Endodermal cell (in vitro differentiated cells): ENCODE measurements around the gene CHRD. TPM values are rescaled to one million over a fixed set of nuclear protein-coding genes. Genes with fewer than 3 reads are reported as not detected.

Source experiments
- DNase-seq: peaks from one replicate; pipeline ENCODE4 v3.0.0-alpha.2; 2017
- H3K27ac ChIP-seq: 2 replicates; pipeline ENCODE4 v1.5.1; 2013; ENCODE audit warnings: mild to moderate bottlenecking, low read depth, low read length, moderate library complexity
- H3K27me3 ChIP-seq: 2 replicates; pipeline ENCODE4 v1.6.1; 2013; ENCODE audit warnings: mild to moderate bottlenecking, low read length, moderate library complexity; ENCODE audit not compliant: insufficient read depth, control insufficient read depth, poor library complexity, severe bottlenecking
- H3K36me3 ChIP-seq: 2 replicates; pipeline ENCODE4 v1.7.0; 2013; ENCODE audit warnings: mild to moderate bottlenecking, low read length, moderate library complexity; ENCODE audit not compliant: control insufficient read depth, insufficient read depth
- H3K4me1 ChIP-seq: one replicate; pipeline ENCODE4 v1.7.0; 2013; ENCODE audit warnings: low read length; ENCODE audit not compliant: control insufficient read depth, insufficient read depth
- H3K4me3 ChIP-seq: 2 replicates; pipeline ENCODE4 v1.5.1; 2013; ENCODE audit warnings: mild to moderate bottlenecking, low read length, moderate library complexity
- H3K9ac ChIP-seq: 2 replicates; pipeline ENCODE4 v1.6.1; 2013; ENCODE audit warnings: mild to moderate bottlenecking, low read length, moderate library complexity; ENCODE audit not compliant: poor library complexity, severe bottlenecking; ENCODE audit errors: extremely low read depth
- H3K9me3 ChIP-seq: 2 replicates; pipeline ENCODE4 v1.6.1; 2013; ENCODE audit warnings: mild to moderate bottlenecking, low read length, moderate library complexity; ENCODE audit not compliant: control insufficient read depth
- H3K27ac Mint-ChIP-seq: 2 replicates; pipeline ENCODE4 v1.8.0; 2020; ENCODE audit warnings: mixed read lengths
- H3K27me3 Mint-ChIP-seq: 2 replicates; pipeline ENCODE4 v1.8.0; 2021; ENCODE audit warnings: mild to moderate bottlenecking, mixed read lengths; ENCODE audit not compliant: insufficient read depth
- H3K36me3 Mint-ChIP-seq: 2 replicates; pipeline ENCODE4 v1.8.0; 2020; ENCODE audit warnings: low read depth, mixed read lengths
- H3K4me1 Mint-ChIP-seq: 2 replicates; pipeline ENCODE4 v1.8.0; 2020; ENCODE audit warnings: mixed read lengths
- H3K4me3 Mint-ChIP-seq: 2 replicates; pipeline ENCODE4 v1.8.0; 2020; ENCODE audit warnings: mild to moderate bottlenecking, moderate library complexity, mixed read lengths
- H3K9me3 Mint-ChIP-seq: 2 replicates; pipeline ENCODE4 v1.8.0; 2020; ENCODE audit warnings: mild to moderate bottlenecking, mixed read lengths
- CTCF ChIP-seq: fragments of 200-600 bp; sonication (generic); conservative IDR thresholded peaks from 2 replicates; pipeline ENCODE4 v1.5.0; 2021; ENCODE audit warnings: antibody characterized with exemption, mild to moderate bottlenecking
- WGBS, 2 experiments: methylation state at CpG; one replicate each; pipeline versions ENCODE4 v1.1.5 to v1.1.7; 2013; ENCODE audit warnings: missing lambda C conversion rate in 2 of 2, mixed read lengths in 1 of 2; ENCODE audit not compliant: insufficient coverage in 1 of 2, insufficient read length in 1 of 2; 5-methylcytosine and 5-hydroxymethylcytosine counted together
- total RNA-seq, 2 donors: library from RNA; stranded (reverse); fragmentation: NEBNext Ultra II Directional in 1 of 2; extraction: Animal tissue kit (Norgen Biotek cat#: 25700) in 1 of 2; gene quantifications; 2 replicates in 1 of 2; 3 replicates in 1 of 2; pipeline ENCODE4 v1.2.1, GENCODE V29; 2021

CHRD gene
- total RNA-seq, 2 donors from 2014 or later, result 5.0 to 17.4 TPM

DNA sequence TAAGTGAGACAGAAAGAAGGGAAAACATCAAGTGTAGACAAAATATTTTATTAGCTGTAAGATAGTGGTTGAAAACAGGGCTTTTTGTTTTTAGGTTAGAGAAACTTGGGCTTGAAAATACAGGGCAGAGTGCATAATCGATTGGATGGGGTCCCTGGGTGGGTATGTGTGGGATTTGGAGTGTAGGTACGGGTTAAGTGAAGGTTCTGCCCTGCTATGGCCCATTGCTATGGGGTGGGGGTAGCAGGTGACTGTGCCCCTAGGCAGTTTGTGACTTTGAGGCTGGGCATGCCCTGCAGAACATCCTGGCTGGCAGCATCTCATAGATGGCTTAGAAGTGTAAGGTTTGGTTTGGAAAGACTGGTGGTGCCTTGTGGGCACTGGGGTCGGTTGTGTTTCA lies 46.2 kb upstream of the CHRD start:
- H3K27ac ChIP-seq, result no peak overlapping the region
- no peaks in the 10 kb centered on the region for H3K27me3 ChIP-seq
- Mint-ChIP-seq H3K9me3 (no peaks in the 10 kb centered on the region), H3K36me3 (peaks cover 59% of the 10 kb centered on the region), H3K4me1 (peaks cover 9% of the 10 kb centered on the region), H3K27me3 (peaks cover 4% of the 10 kb centered on the region), H3K27ac (peak overlapping the region; percentile 83), H3K4me3 (no peak overlapping the region)
- H3K4me3 ChIP-seq, result no peak overlapping the region
- peaks cover 65% of the 10 kb centered on the region for H3K36me3 ChIP-seq
- no peak for DNase-seq
- H3K9me3 ChIP-seq, result no peaks in the 10 kb centered on the region
- H3K4me1 ChIP-seq, result no peaks in the 10 kb centered on the region
- H3K9ac ChIP-seq, result no peak overlapping the region
- no peak for TF ChIP-seq CTCF
- 83 to 93% methylated on average over 2 to 3 of the region's 3 CpGs for WGBS, 2 experiments

GRCh38 chr3:184334470-184335158 lies 45.2 kb upstream of the CHRD start:
- TF ChIP-seq CTCF, result no peak
- Histone ChIP-seq H3K9ac (no peak overlapping the region), H3K4me3 (no peak overlapping the region), H3K36me3 (peaks cover 56% of the 10 kb centered on the region), H3K27me3 (no peaks in the 10 kb centered on the region), H3K9me3 (no peaks in the 10 kb centered on the region), H3K4me1 (no peaks in the 10 kb centered on the region), H3K27ac (no peak overlapping the region)
- no peak overlapping the region for H3K4me3 Mint-ChIP-seq
- peaks cover 9% of the 10 kb centered on the region for H3K4me1 Mint-ChIP-seq
- H3K27me3 Mint-ChIP-seq, result peaks cover 4% of the 10 kb centered on the region
- H3K36me3 Mint-ChIP-seq, result peaks cover 51% of the 10 kb centered on the region
- WGBS, 2 experiments, result 91 to 92% methylated on average over 7 to 14 of the region's 15 CpGs
- peak overlapping the region; percentile 91 for H3K27ac Mint-ChIP-seq
- no peak for DNase-seq
- no peaks in the 10 kb centered on the region for H3K9me3 Mint-ChIP-seq

DNA sequence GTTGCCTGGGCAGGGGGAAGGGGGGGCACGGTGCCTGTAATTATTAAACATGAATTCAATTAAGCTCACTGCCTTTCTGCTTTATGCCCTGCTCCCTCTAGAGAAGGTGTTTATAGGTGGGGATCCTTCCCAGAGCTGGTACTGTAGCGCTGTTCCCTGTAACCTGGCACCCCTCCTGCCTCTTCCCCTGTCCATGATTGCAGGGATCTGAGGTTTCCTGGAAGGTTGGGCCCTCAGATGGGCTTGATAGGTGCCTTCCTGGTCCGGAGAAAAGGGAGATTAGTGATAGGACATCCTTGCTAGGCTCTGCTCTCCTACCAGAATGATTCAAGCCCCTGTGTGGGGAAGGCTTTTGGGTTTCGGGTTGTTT lies 44.6 kb upstream of the CHRD start:
- no peaks in the 10 kb centered on the region for H3K9me3 Mint-ChIP-seq
- WGBS, 2 experiments, result 20 to 73% methylated on average over 1 to 3 of the region's 4 CpGs

More for the DNA sequence above, 44.6 kb upstream of the CHRD start:
- no peaks in the 10 kb centered on the region for H3K9me3 ChIP-seq
- Mint-ChIP-seq H3K4me1 (peaks cover 9% of the 10 kb centered on the region), H3K27me3 (peaks cover 4% of the 10 kb centered on the region), H3K27ac (peak overlapping the region; percentile 96), H3K4me3 (peak overlapping the region; percentile 74), H3K36me3 (peaks cover 44% of the 10 kb centered on the region)
- peak overlapping the region; percentile 87 for H3K27ac ChIP-seq
- H3K4me1 ChIP-seq, result no peaks in the 10 kb centered on the region
- H3K36me3 ChIP-seq, result peaks cover 49% of the 10 kb centered on the region
- peak overlapping the region; percentile 80 for H3K9ac ChIP-seq
- no peak for TF ChIP-seq CTCF
- no peaks in the 10 kb centered on the region for H3K27me3 ChIP-seq
- no peak for DNase-seq
- peak overlapping the region; percentile 81 for H3K4me3 ChIP-seq
